ENCODE measurements around the gene ARSJ.

- no peak for TF ChIP-seq CTCF (IDR thresholded peaks at IDR 0.05)
- no peak for TF ChIP-seq POLR2A (IDR thresholded peaks at IDR 0.05)
These were observed 37.6 kb downstream of the ARSJ start for GRCh38 chr4:113941836-113942235.
